H1 (cell line): Measurements from ENCODE around the gene ARHGEF25. TPM values are rescaled to one million over a fixed set of nuclear protein-coding genes. Genes with fewer than 3 reads are reported as not detected.

ENCODE experiments used
- CTCF ChIA-PET: fragments of 300-600 bp; sonication (Branson Sonifier 250); formaldehyde crosslinking; loops from one replicate; lab custom pipeline; 2021; ENCODE audit not compliant: partially characterized antibody; lab: Charles Lee
- POLR2A ChIA-PET: fragments of 300-600 bp; sonication (Branson Sonifier 250); formaldehyde crosslinking; loops from one replicate; lab custom pipeline; 2021; ENCODE audit warnings: inconsistent platforms; ENCODE audit not compliant: partially characterized antibody; lab: Charles Lee
- DNase-seq, 2 experiments: peaks; one replicate each; pipeline versions ENCODE4 v3.0.0 to v3.0.0-alpha.2; 2010 to 2022; ENCODE audit warnings: low spot score in 2 of 2, low read depth in 1 of 2, mixed read lengths in 1 of 2
- FAIRE-seq: peaks from 2 replicates; lab custom pipeline; 2011; peaks lifted over from hg19 to GRCh38; lab: Jason Lieb, UNC
- H2AFZ ChIP-seq: 2 replicates; pipeline ENCODE4 v1.8.1; 2012; ENCODE audit warnings: low read length, inconsistent platforms
- H2AK5ac ChIP-seq: 2 replicates; pipeline ENCODE4 v1.6.1; 2013; ENCODE audit warnings: low read depth, low read length
- H2BK120ac ChIP-seq: replicated peaks from 2 replicates; pipeline ENCODE3; 2013; ENCODE audit warnings: low read depth, low read length, inconsistent platforms
- H2BK12ac ChIP-seq: 2 replicates; pipeline ENCODE4 v1.6.1; 2013; ENCODE audit warnings: low read depth, low read length
- H2BK15ac ChIP-seq: 2 replicates; pipeline ENCODE4 v1.6.1; 2013; ENCODE audit warnings: low read length
- H2BK20ac ChIP-seq: 2 replicates; pipeline ENCODE4 v1.6.1; 2013; ENCODE audit warnings: low read length
- H2BK5ac ChIP-seq: 2 replicates; pipeline ENCODE4 v1.6.1; 2013; ENCODE audit warnings: low read depth, low read length
- H3K14ac ChIP-seq: 2 replicates; pipeline ENCODE4 v1.6.1; 2013; ENCODE audit warnings: inconsistent platforms; ENCODE audit not compliant: insufficient read length
- H3K18ac ChIP-seq: 2 replicates; pipeline ENCODE4 v1.6.1; 2013; ENCODE audit warnings: low read length; ENCODE audit errors: extremely low read depth
- H3K23ac ChIP-seq: 2 replicates; pipeline ENCODE4 v1.6.1; 2013; ENCODE audit warnings: inconsistent platforms; ENCODE audit not compliant: insufficient read length
- H3K23me2 ChIP-seq: 2 replicates; pipeline ENCODE4 v1.6.1; 2013; ENCODE audit warnings: low read depth, low read length
- H3K27ac ChIP-seq: 2 replicates; pipeline ENCODE4 v1.6.1; 2011; ENCODE audit warnings: low read depth, low read length, inconsistent platforms
- H3K27me3 ChIP-seq, 4 experiments: replicated peaks in 1 of 4; 1 replicate in 1 of 4; 2 replicates in 3 of 4; pipeline versions ENCODE4 v1.6.1 to v1.8.1; 2011 to 2013; ENCODE audit warnings: low read length in 3 of 4, mild to moderate bottlenecking in 3 of 4, inconsistent platforms in 2 of 4, mixed read lengths in 2 of 4, moderate library complexity in 1 of 4; ENCODE audit not compliant: control insufficient read depth in 3 of 4, insufficient read depth in 3 of 4; ENCODE audit errors: extremely low read depth in 1 of 4
- H3K36me3 ChIP-seq, 4 experiments: 2 replicates each; pipeline versions ENCODE4 v1.6.1 to v1.8.1; 2011 to 2013; ENCODE audit warnings: mild to moderate bottlenecking in 4 of 4, low read length in 3 of 4, moderate library complexity in 2 of 4, control low read depth in 1 of 4, inconsistent platforms in 1 of 4; ENCODE audit not compliant: insufficient read depth in 4 of 4, control insufficient read depth in 2 of 4
- H3K4ac ChIP-seq: replicated peaks from 2 replicates; pipeline ENCODE3; 2013; ENCODE audit warnings: low read length, low read depth, mixed read lengths, inconsistent platforms; ENCODE audit not compliant: insufficient read length
- H3K4me1 ChIP-seq, 4 experiments: replicated peaks in 1 of 4; 1 replicate in 1 of 4; 2 replicates in 3 of 4; pipeline versions ENCODE4 v1.6.1 to v1.8.1; 2011 to 2013; ENCODE audit warnings: low read length in 3 of 4, inconsistent platforms in 2 of 4, mixed read lengths in 1 of 4; ENCODE audit not compliant: insufficient read depth in 4 of 4, control insufficient read depth in 3 of 4
- H3K4me2 ChIP-seq, 2 experiments: 2 replicates each; pipeline versions ENCODE4 v1.6.1 to v1.8.1; 2011 to 2013; ENCODE audit warnings: low read depth in 2 of 2, low read length in 2 of 2, control low read depth in 1 of 2, inconsistent platforms in 1 of 2, mild to moderate bottlenecking in 1 of 2; ENCODE audit not compliant: insufficient read depth in 1 of 2
- H3K4me3 ChIP-seq, 4 experiments: fragments of 200-600, 300-600 bp in 1 of 4; sonication (generic), shearing (Covaris generic), sonication (Bioruptor Twin) in 1 of 4; 2 replicates each; pipeline versions ENCODE4 v1.5.1 to v1.8.1; 2011 to 2016; ENCODE audit warnings: low read length in 4 of 4, low read depth in 3 of 4, control low read depth in 2 of 4, inconsistent platforms in 2 of 4, mild to moderate bottlenecking in 2 of 4, mixed read lengths in 1 of 4, moderate library complexity in 1 of 4; ENCODE audit not compliant: insufficient read depth in 2 of 4; ENCODE audit errors: extremely low read depth in 1 of 4
- H3K56ac ChIP-seq: replicated peaks from 2 replicates; pipeline ENCODE3; 2013; ENCODE audit warnings: low read depth, mild to moderate bottlenecking, mixed read lengths, low read length, inconsistent platforms; ENCODE audit not compliant: insufficient read length
- H3K79me1 ChIP-seq: 2 replicates; pipeline ENCODE4 v1.6.1; 2013; ENCODE audit warnings: low read depth, low read length, control low read depth
- H3K79me2 ChIP-seq, 2 experiments: 2 replicates each; pipeline versions ENCODE4 v1.6.1 to v1.8.1; 2012 to 2013; ENCODE audit warnings: low read length in 2 of 2, mild to moderate bottlenecking in 2 of 2, inconsistent platforms in 1 of 2; ENCODE audit not compliant: insufficient read depth in 2 of 2, control insufficient read depth in 1 of 2
- H3K9ac ChIP-seq, 4 experiments: replicated peaks in 1 of 4; 1 replicate in 1 of 4; 2 replicates in 3 of 4; pipeline versions ENCODE4 v1.6.1 to v1.8.1; 2011 to 2013; ENCODE audit warnings: low read depth in 3 of 4, low read length in 3 of 4, control low read depth in 2 of 4, mild to moderate bottlenecking in 2 of 4, moderate library complexity in 2 of 4, inconsistent platforms in 1 of 4; ENCODE audit errors: extremely low read depth in 1 of 4
- H3K9me3 ChIP-seq, 2 experiments: 2 replicates each; pipeline versions ENCODE4 v1.6.1 to v1.8.1; 2012 to 2013; ENCODE audit warnings: mild to moderate bottlenecking in 2 of 2, moderate library complexity in 2 of 2, control low read depth in 1 of 2, inconsistent platforms in 1 of 2, low read depth in 1 of 2, low read length in 1 of 2, mixed read lengths in 1 of 2; ENCODE audit not compliant: insufficient read depth in 2 of 2
- H4K20me1 ChIP-seq, 2 experiments: replicated peaks in 1 of 2; 2 replicates each; pipeline versions ENCODE3 to v1.8.1; 2011 to 2013; ENCODE audit warnings: inconsistent platforms in 2 of 2, low read length in 2 of 2, mild to moderate bottlenecking in 1 of 2; ENCODE audit not compliant: insufficient read depth in 2 of 2, control insufficient read depth in 1 of 2
- H4K5ac ChIP-seq: 2 replicates; pipeline ENCODE4 v1.6.1; 2013; ENCODE audit warnings: low read length, low read depth, mixed read lengths, inconsistent platforms; ENCODE audit not compliant: insufficient read length
- H4K8ac ChIP-seq: 2 replicates; pipeline ENCODE4 v1.8.0; 2013; ENCODE audit warnings: mild to moderate bottlenecking, moderate library complexity, low read length, inconsistent platforms; ENCODE audit not compliant: insufficient read depth; ENCODE audit errors: extremely low read depth
- H4K91ac ChIP-seq: replicated peaks from 2 replicates; pipeline ENCODE3; 2013; ENCODE audit warnings: low read length, mixed read lengths, inconsistent platforms; ENCODE audit not compliant: insufficient read length
- ASH2L ChIP-seq: fragments of 200-600, 300-600 bp; sonication (generic); IDR thresholded peaks from one replicate; pipeline ENCODE4 v1.7.1; 2017; ENCODE audit warnings: low read length
- BCL11A ChIP-seq, 2 experiments: IDR thresholded peaks; one replicate each; pipeline ENCODE4 v1.6.1; 2011; ENCODE audit warnings: low read depth in 2 of 2, low read length in 2 of 2, mild to moderate bottlenecking in 2 of 2
- CTBP2 ChIP-seq: IDR thresholded peaks from 2 replicates; pipeline ENCODE4 v1.7.0; 2011; ENCODE audit warnings: borderline replicate concordance, mild to moderate bottlenecking, moderate library complexity, mixed read lengths, low read length; ENCODE audit not compliant: insufficient read depth, insufficient read length
- E2F6 ChIP-seq: IDR thresholded peaks from 2 replicates; pipeline ENCODE4 v1.6.1; 2012; ENCODE audit warnings: inconsistent platforms
- EGR1 ChIP-seq: IDR thresholded peaks from 2 replicates; pipeline ENCODE4 v1.6.1; 2011; ENCODE audit warnings: low read depth, low read length, borderline replicate concordance
- JUND ChIP-seq: IDR thresholded peaks from 2 replicates; pipeline ENCODE4 v1.6.1; 2011; ENCODE audit warnings: mild to moderate bottlenecking, improper control_type of control experiment, low read length
- KDM4A ChIP-seq: IDR thresholded peaks from one replicate; pipeline ENCODE4 v1.7.1; 2012; ENCODE audit warnings: low read depth, mild to moderate bottlenecking, moderate library complexity, low read length, inconsistent platforms; ENCODE audit not compliant: severe bottlenecking
- SIN3A ChIP-seq, 2 experiments: IDR thresholded peaks in 1 of 2; conservative IDR thresholded peaks in 1 of 2; 2 replicates each; pipeline ENCODE4 v1.6.1; 2011 to 2012; ENCODE audit warnings: low read length in 2 of 2, improper control_type of control experiment in 1 of 2, low read depth in 1 of 2, mild to moderate bottlenecking in 1 of 2
- TAF1 ChIP-seq: IDR thresholded peaks from 2 replicates; pipeline ENCODE4 v1.6.1; 2011; ENCODE audit warnings: mild to moderate bottlenecking, low read depth, low read length
- TBP ChIP-seq: IDR thresholded peaks from 2 replicates; pipeline ENCODE4 v1.6.1; 2011; ENCODE audit warnings: low read depth, low read length, improper control_type of control experiment
- YY1 ChIP-seq: IDR thresholded peaks from 2 replicates; pipeline ENCODE4 v1.6.1; 2011; ENCODE audit warnings: low read depth, mild to moderate bottlenecking, low read length
- WGBS, 2 experiments: shearing (Covaris generic) in 1 of 2; methylation state at CpG; one replicate each; pipeline versions ENCODE4 v1.1.6 to v1.1.7; 2013 to 2015; ENCODE audit warnings: low lambda C conversion rate in 2 of 2, mixed read lengths in 2 of 2, inconsistent platforms in 1 of 2, low coverage in 1 of 2, missing lambda C conversion rate in 1 of 2; ENCODE audit not compliant: insufficient replicate concordance in 2 of 2, insufficient coverage in 1 of 2, insufficient read length in 1 of 2; ENCODE audit errors: extremely low coverage in 1 of 2, missing lambda C conversion rate in 1 of 2; 5-methylcytosine and 5-hydroxymethylcytosine counted together
- polyA plus RNA-seq, 7 experiments: library from polyadenylated mRNA; depleted of rRNA in 3 of 7; stranded (reverse) in 5 of 7; unstranded in 2 of 7; fragments of >200 nt in 5 of 7; fragments of 200-250 nt in 2 of 7; gene quantifications; 1 replicate in 5 of 7; 2 replicates in 1 of 7; 4 replicates in 1 of 7; pipeline versions ENCODE4 v1.2.1 to v1.2.3, GENCODE V29; 2011 to 2013; ENCODE audit warnings: missing spikeins in 2 of 7, mixed read lengths in 2 of 7
- total RNA-seq: library from RNA; stranded (reverse); fragmentation: NEBNext Ultra II Directional; extraction: Animal tissue kit (Norgen Biotek cat#: 25700); gene quantifications from 2 replicates; pipeline ENCODE4 v1.2.1, GENCODE V29; 2021

ARHGEF25 gene
- total and polyA plus RNA-seq, 2 of the 8 experiments (the other 6 are each of a cell fraction or from before 2014, with no cell fraction given) = 5.9 to 8.8 TPM

- Histone ChIP-seq H3K4me1 (peaks cover 7 to 11% (median 9%) of the 10 kb centered on the region in 4 experiments), H2BK12ac (peak within 1 kb of the TSS; percentile 63; the same call in 1 of the 2 replicates), H4K91ac (peak within 1 kb of the TSS; percentile 96), H3K4me3 (peak within 1 kb of the TSS; percentile 53 to 84 (median 78)), H3K27ac (peak within 1 kb of the TSS; percentile 93), H2BK120ac (peak within 1 kb of the TSS; percentile 90), H3K36me3 (peaks cover 5 to 19% (median 13%) of the 10 kb centered on the region in 4 experiments; a peak in 6 of 8 replicates), H2BK15ac (no peak within 1 kb of the TSS; the same call in 1 of the 2 replicates), H3K23ac (no peak within 1 kb of the TSS), H2AK5ac (no peak within 1 kb of the TSS), H3K14ac (peak within 1 kb of the TSS; percentile 57), H2AFZ (peak within 1 kb of the TSS; percentile 94), H3K9ac (peak within 1 kb of the TSS; percentile 59 to 85 (median 81)), H4K20me1 (peaks cover 0 to 2% of the 10 kb centered on the region in 2 experiments), H3K79me1 (no peaks in the 10 kb centered on the region; the same call in 1 of the 2 replicates), H3K79me2 (peaks cover 0 to 10% of the 10 kb centered on the region in 2 experiments; a peak in 1 of 4 replicates), H3K18ac (peak within 1 kb of the TSS; percentile 71), H3K9me3 (no peaks in the 10 kb centered on the region), H3K23me2 (peaks cover 14% of the 10 kb centered on the region), H3K27me3 (0 out of 7 replicates have a peak, but pooled peaks cover 0 to 4% (median 0%) of the 10 kb centered on the region in 4 experiments), H2BK5ac (peak within 1 kb of the TSS; percentile 95; the same call in 1 of the 2 replicates), H3K56ac (peak within 1 kb of the TSS; percentile 83), H2BK20ac (no peak within 1 kb of the TSS), H4K8ac (peak within 1 kb of the TSS; percentile 85), H3K4ac (no peak within 1 kb of the TSS), H4K5ac (peak within 1 kb of the TSS; percentile 88), H3K4me2 (peak within 1 kb of the TSS; percentile 80 to 83)
- CTCF ChIA-PET = interaction anchor here (0.6 to 6.3 kb wide), 7 partner anchors 14 to 29 kb away, joined by 3 to 40 read pairs (median 5); partner anchors contain the start of gene PIP4K2C
- POLR2A ChIA-PET = interaction anchor here (0.6 to 7.7 kb wide), 9 partner anchors 10 to 469 kb away, joined by 3 to 60 read pairs (median 5); partner anchors contain the start of gene PIP4K2C
- DNase-seq (peak in 1 of 2 experiments; percentile 70), FAIRE-seq (no peak)
- WGBS, 2 experiments = 0% methylated on average over 8 of the region's 36 CpGs; no CpG with 5 or more reads in 1 of the 2 experiments
- TF ChIP-seq KDM4A = peak; percentile 85
- TF ChIP-seq YY1 = peak; percentile 90
- peak; percentile 37; the same call in 1 of the 2 replicates for TF ChIP-seq TBP
- TF ChIP-seq CTBP2 = no peak
- TF ChIP-seq BCL11A (IDR thresholded peaks at IDR 0.05; ENCODE audit: low read depth in 2 of 2, low read length in 2 of 2) = no peak
- no peak for TF ChIP-seq E2F6
- TF ChIP-seq EGR1 = no peak
- peak; percentile 32; the same call in 1 of the 2 replicates for TF ChIP-seq JUND
- peak; percentile 67 for TF ChIP-seq TAF1
- TF ChIP-seq ASH2L = peak; percentile 66
- TF ChIP-seq SIN3A (conservative IDR thresholded peaks at IDR 0.05 in 1 of 2, IDR thresholded peaks at IDR 0.05 in 1 of 2; ENCODE audit: low read depth in 1 of 2, low read length in 2 of 2) = peak in 1 of 2 experiments; percentile 64; a peak in 2 of 4 replicates
These were observed 6.7 kb upstream of the ARHGEF25 start, which contains the start of gene DTX3 for GRCh38 chr12:57604454-57604991. Gene DTX3 (plus strand): TSS chr12:57604824. CDS start chr12:57606518, 1,694 bp downstream.
